Epidermal melanocyte (primary cell): ENCODE measurements around the gene NLK.
"Not testable (repeated sequence)": the region's sequence is repeated elsewhere in the genome, so short reads cannot be mapped to it uniquely, and the experiment has no call there.

ENCODE experiments used
- DNase-seq: peaks from one replicate; pipeline ENCODE4 v3.0.0; 2011; ENCODE audit warnings: low spot score; ENCODE audit not compliant: insufficient read length

The NLK gene

DNA sequence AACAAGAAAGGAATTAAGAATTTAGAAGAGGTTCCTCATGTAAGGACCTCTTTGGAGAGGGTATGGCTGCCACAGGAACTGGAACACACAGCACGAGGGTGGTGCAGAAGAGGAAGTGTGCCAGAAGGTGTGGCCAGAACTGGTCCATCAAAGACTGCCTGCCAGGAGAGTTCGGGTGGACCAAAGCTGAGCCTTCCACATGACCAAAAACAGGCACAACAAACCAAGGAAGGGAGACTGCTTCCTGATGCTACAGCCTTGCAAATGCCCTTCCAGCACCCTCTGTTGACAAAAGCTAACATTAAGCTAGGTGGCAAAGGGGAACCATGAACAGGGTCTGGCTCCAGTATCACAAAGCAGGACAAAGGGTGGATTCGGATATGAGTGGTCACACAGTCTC lies 150.8 kb downstream of the NLK start:
- no peak for DNase-seq

GRCh38 chr17:28194382-28194781 lies 151.9 kb downstream of the NLK start:
- no peak for DNase-seq

DNA sequence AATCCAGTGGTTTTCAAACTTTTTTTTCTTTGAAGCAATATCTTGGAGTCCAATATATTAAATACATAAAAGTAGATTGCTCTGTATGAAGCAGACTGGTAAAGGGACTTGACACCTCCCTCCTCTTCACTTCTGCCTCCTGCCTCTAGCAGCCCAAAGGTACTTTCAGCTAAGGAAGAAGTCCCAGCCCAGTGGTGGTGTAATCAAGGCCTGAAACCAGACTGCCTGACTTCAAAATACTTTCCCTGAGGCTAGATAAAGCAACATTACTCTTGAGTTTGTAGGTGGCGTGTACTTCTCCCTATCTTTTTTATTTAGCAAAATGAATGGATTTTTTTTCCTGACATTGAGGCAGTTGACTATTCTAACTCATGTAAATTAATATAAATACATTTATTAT lies 154.2 kb downstream of the NLK start:
- no peak for DNase-seq

DNA sequence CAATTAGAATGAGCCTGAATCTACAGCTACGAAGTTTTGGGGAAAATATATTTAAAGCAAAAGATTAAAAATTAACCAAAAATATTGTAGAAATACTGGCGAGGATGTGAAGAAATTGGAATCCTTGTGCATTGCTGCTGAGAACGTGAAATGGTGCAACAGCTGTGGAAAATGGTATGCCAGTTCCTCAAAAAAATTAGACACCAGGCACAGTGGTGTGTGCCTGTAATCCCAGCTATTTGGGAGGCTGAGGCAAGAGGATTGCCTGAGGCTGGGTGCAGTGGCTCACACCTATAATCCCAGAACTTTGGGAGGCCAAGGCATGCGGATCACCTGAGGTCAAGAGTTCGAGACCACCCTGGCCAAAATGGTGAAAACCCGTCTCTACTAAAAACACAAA lies 156.6 kb downstream of the NLK start:
- DNase-seq, result no peak

- no peak for DNase-seq
These were observed 157.3 kb downstream of the NLK start for GRCh38 chr17:28199728-28200127.

- no peak for DNase-seq
These were observed 158.8 kb downstream of the NLK start for GRCh38 chr17:28201315-28201714.

GRCh38 chr17:28204244-28204643 lies 161.8 kb downstream of the NLK start:
- DNase-seq, result no peak

DNA sequence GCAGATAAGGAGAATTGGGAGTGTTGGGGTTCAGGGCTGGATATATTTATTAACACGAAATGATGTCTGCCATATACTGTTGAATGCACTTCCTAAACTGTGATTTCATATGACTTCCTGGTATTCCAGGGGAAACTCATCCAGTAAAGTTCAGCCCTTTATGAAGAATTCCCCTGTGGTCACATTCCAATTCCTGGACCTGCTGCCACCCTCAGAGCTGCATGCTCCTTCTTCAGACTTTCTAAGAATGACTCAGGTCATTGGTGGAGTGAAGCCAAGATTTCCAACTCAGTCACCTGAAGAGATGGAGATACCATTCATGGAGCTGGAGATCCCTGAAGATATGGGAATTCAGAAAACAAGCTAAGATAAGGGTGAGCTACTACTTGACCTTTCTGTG lies 162.3 kb downstream of the NLK start:
- no peak for DNase-seq

GRCh38 chr17:28206292-28206691 lies 163.8 kb downstream of the NLK start:
- DNase-seq, result no peak

- no peak for DNase-seq
These were observed 169.3 kb downstream of the NLK start for GRCh38 chr17:28211811-28212210.

DNA sequence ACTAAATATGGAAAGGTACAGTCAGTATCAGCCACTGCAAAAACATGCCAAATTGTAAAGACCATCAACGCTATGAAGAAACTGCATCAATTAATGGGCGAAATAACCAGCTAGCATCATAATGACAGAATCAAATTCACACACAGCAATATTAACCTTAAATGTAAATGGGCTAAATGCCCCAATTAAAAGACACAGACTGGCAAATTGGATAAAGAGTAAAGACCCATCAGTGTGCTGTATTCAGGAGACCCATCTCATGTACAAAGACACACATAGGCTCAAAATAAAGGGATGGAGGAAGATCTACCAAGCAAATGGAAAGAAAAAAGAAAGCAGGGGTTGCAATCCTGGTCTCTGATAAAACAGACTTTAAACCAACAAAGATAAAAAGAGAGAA lies 171.1 kb downstream of the NLK start:
- not testable (repeated sequence) for DNase-seq

- DNase-seq, result no peak
These were observed 173.6 kb downstream of the NLK start for GRCh38 chr17:28216052-28216451.

DNA sequence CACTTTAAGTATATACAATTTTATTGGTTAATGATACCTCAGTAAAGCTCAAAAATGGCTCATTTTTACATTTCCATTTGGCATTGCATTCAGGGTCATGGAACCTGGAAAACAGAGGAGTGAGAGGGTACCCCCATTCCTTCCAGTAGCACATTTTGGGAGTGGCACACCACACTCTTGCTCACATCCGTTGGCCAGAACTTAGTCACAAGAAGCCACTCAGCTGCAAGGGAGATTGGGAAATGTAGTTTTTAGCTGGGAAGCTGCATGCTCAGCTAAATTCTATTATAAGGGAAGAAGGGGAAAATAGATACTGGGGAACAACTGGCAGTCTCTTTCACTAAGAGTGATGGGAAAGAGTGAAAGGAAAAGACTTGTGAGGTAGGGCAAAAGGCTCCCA lies 174.1 kb downstream of the NLK start:
- DNase-seq, result no peak

DNA sequence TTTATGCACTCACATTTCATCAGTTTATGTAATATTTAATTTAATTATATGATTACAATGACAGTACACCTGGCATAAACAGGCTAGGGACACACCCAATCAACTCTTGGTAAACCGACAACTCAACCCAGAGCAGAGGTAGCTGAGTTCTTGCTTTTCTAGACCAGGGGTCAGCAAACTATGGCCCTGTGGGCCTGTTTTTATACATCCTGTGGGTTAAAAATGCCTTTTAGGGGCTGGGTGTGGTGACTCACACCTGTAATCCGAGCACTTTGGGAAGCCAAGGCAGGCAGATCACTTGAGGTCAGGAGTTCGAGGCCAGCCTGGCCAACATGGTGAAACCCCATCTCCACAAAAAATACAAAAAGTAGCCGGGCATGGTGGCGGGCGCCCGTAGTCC lies 177.3 kb downstream of the NLK start:
- no peak for DNase-seq

DNA sequence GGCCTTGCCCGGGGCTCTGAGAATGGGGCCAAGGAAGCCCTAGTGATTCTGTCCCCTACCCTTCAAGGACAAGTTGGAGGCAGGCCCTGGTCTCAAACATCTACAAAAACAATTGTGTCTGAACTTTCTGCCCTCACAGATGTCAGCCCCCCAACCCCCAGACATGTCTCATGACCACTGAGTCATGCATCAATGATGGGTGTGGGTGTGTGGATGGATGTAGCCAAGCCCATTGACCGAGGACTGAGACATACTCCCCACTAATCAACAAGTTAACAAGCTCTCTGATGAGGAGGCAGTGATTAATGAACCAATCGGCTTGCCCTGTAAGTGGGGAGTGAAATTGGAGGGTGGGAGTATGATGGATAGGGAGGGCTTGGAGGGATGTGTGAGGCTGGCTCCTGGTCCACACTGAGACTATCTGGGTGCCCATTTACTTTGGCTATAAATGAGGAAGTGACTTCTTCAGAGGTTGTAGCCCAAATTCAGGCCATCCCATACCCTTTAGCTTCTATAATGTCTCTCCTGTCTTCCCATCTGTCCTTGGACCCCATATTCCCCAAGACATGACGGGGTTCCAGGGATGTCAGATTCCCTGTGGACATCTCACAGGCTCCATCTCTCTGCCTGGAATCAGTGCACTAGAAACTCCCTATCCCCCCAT lies 179.4 kb downstream of the NLK start:
- no peak for DNase-seq

DNA sequence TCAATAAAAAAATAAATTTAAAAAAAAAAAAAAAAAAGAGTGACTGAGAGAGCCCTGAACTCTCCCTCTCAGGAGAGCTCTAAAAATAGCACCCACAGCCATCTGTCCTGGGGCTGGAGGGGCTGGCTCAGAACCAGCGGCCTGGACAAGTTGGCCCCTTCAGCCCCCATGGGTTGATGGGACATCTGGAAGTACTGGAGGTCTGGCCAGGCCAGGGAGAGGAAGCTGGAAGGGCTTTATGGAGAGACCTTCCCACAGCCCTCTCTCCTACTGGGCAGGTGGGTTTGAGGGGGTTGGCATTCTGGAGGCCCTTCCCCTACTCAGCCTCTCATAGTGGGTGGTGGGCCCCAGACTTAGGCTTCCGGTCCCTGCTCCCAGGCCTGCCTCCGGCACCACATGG lies 182.8 kb downstream of the NLK start:
- no peak for DNase-seq

DNA sequence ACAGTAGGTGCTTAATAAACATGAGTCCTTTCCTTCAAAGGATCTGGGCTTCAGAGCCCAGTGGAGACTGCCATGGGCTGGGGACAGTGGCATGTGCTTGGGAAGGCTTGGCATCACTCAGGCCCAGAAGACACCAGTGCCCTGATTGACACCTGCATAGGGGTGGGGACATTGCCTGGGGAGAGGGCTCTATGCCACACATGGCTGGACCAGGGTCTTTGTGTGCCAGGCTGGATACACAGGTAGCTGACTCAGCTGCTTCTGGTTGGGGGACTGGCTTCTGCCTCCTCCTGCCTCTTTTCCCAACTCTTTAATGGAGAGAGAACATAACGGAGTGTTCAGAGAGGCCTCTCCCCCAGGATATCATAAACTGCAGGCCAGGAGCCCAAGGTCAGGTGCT lies 183.4 kb downstream of the NLK start:
- DNase-seq, result no peak

GRCh38 chr17:28226563-28227315 lies 184.3 kb downstream of the NLK start:
- no peak for DNase-seq

DNA sequence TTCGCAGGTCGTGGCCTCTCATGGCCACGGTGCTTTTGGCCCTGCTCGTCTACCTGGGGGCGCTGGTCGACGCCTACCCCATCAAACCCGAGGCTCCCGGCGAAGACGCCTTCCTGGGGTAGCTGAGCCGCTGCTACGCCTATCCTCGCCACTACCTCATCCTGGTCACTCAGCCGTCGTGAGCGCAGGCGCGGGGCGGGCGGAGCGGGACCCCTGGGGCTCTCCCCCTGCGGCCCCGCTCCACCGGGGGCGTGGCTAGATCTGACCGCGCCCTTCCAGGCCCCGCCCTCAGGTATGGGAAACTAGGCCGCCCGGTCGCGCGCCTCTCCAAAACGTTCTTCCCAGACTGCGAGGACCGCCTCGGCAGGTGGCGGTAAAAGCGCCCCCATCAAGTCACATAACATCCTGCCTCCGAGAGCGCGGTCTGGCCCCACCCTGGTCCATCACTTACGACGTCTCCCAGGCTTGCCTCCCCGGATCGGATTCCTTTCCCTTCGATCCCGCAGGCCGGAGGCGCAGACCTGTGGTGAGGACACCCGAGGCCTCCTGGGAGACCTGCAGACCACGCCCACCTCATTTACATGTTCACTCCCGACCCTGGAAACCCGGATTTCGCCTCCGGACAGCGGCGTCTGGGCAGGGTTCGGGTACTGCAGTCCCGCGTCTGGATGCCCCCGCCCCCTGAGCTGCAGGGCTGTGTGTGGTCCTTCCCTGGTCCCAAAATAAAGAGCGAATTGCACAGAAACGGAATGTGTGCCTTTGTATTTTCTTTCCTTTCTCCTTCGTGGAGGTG lies 185.0 kb downstream of the NLK start:
- peak; percentile 67 for DNase-seq

- no peak for DNase-seq
These were observed 185.8 kb downstream of the NLK start for GRCh38 chr17:28228109-28228840.

GRCh38 chr17:28228986-28229729 lies 186.7 kb downstream of the NLK start:
- DNase-seq, result no peak
